Activated CD8-positive, alpha-beta memory T cell treated with anti-CD3 and anti-CD28 coated beads, Interleukin-2, amount 50 U/mL, for 1 hour (primary cell): ENCODE results near the gene OR6K3.

Experiments used
- DNase-seq: peaks from one replicate; pipeline ENCODE4 v3.0.0-alpha.2; 2020; ENCODE audit errors: extremely low read depth

Gene OR6K3

DNA sequence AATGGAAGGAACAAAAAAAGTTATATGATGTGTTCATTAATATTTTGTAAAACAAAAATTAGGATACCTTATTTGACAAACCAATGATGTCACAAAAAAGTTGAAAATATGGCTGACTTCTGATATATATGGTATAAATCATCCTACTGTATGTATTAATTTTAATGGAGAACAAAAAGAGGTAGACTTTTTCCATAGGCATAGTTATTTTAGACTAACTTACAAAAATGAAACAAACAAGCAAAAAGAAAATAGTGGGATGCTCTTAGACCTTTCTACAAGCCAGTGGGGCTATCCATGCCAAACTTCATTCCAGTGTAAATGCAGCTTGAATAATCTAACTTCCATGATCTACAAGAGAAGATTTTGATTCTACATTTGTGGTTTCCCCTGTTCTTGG is 33.5 kb downstream of the OR6K3 start:
- no peak for DNase-seq

DNA sequence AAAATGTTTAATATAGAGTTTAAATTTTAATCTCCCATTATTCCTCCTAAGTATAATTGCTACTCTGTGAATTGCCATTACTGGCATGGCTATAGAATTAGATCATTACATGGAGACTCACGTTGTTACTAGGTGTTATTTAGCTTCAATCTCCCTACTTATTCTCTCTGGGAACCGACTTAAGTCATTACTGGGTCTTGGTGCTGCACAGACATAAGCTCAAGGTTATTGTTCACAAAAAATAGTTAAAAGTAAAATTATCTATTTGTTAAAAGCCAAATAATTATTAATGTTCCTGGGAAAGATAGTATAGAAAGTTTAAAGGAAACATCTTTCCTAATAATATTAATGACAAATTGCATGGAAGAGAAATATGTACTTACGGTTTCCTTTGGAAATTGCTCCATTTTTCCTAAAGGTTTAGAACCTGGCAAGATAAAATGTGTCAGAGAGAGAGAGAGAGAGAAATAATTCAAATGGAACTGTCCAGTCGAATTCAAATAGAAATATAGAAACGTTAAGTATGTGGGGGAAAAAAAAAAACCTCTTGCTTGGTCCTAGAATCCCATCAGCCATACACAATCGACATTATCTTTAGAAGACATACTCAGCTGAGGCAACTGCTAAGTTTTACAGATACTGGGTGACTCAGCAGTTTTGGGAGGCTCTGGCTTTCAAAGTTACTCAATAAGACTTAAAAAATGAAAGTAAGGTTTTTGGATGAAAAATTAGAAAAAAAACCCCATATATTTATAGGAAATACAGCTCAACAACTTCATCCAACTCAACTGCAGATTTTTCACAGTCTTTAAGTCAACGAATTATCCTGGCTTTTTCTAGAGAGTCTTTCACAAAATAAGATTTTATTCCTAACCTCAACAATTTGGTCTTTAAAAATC is 34.2 kb downstream of the OR6K3 start, which contains the start of gene SPTA1:
Gene SPTA1, minus strand, starts transcription at position 605 of the 899 bp plus-strand sequence. Its CDS starts 198 bp downstream, at position 407.
- no peak for DNase-seq

DNA sequence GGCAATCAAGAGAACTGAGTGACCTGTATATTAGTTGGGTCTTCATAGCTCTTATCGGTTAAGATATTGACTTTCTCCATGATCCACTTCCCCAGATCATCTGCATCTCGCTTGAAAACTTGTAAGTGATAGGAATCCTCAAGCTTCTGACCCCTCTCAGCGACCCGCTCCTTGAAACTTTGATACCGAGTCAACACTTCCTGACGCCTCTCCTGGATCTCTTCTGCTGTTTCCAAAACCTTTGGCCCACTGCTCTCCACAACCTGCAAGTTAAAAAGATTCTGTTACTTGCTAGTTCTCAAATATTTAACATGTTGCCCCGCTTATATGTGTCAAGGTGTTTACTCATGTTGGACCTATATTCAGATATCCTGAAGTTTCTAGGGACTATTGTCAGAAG is 35.4 kb downstream of the OR6K3 start:
- no peak for DNase-seq

DNA sequence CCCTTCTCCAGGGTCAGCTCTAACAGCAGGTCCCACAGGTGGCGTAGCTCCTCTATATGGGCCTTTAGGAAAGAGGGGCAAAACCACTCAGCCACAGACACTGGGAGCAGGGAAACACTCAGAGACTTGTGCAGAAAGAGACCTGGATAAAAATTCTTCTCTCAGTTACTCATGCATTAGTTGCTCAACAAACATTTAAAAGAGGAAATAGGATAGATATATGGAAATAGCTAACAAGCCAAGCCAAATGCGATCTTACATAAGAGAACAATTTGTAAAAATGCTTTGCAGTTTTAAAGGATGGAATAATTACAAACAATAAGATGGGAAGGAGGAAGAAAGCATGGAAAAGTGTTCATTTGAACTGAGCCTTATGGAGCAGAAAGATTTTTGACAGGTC is 38.9 kb downstream of the OR6K3 start:
- no peak for DNase-seq

DNA sequence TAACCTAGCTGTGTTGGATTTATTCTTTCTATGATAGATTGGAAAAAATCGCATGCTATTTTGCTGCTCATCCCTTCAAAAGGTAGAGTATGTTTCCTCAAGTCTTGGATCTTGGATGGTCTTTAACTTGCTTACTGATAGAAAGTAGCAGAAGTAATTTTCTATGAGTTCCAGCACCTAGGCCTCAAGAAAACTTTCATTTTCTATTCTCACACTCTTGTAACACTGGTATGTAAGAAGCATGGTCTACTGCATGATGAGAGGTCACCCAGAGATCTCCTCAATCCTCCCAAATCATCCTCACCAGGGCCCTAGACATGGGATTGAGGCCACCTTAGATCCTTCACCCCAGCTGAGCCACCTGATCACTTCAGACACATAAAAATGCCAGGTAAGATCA is 41.2 kb downstream of the OR6K3 start:
- no peak for DNase-seq

DNA sequence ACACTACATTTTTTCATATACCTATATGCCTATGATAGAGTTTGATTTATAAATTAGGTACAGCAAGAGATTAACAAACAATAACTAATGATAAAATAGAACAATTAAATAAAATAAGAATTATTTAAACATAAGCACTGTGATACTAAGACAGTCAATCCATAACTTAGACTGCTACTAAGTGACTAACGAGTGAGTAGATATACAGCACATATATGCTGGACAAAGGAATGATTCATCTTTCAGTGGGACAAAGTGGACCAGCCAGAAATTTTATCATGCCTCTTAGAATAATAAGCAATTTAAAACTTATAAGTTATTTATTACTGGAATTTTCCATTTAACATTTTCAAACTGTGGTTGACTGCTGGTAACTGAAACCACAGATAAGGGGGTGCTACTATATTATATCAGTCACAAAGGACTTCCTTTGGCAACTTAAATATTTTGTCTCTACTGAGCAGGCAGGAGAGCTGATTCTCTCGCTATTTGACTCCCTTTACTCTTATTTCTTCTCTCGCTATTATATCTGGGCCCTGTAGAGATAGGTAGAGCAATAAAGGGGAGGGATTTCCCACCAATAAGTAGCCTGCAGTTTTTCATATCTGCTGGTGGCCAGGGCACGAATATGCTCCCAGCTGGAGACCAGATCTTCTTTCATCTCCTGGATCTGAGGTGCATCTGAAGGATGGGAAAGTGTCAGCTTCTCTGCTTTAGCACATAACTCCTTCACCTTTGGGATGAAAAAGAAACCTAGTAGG is 44.8 kb downstream of the OR6K3 start:
- DNase-seq, result no peak

DNA sequence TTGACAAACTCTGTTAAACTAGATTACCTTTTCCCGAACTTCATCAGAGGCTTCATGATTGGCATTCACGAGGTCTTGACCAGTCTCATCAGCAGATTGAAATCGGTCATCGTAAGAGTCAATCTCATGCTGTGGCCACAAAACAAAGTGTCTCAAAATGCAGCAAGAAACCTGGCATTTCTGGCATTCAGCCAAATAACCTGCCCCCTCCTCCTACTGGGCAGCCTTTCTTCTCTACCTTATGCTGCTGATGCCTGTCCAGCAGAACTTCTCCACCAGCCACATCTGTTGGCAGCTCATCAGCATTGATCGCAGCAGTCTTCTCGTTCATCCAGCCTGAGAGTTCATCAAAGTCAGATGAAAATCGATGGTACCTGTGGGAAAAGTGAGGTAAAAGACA is 46.2 kb downstream of the OR6K3 start:
- no peak for DNase-seq
